Cardiac septum (tissue), 1 donor: Measurements from ENCODE around the gene ERP44. TPM values are rescaled to one million over a fixed set of nuclear protein-coding genes. Genes with fewer than 3 reads are reported as not detected.
"Not testable (repeated sequence)": the region's sequence is repeated elsewhere in the genome, so short reads cannot be mapped to it uniquely, and the experiment has no call there.

Source experiments
- DNase-seq: peaks from one replicate; pipeline ENCODE4 v3.0.0-alpha.2; 2020; ENCODE audit warnings: low spot score
- intact Hi-C: fragments of 100-400 bp; cut with DNase I; formaldehyde crosslinking; loops from one replicate; pipeline ENCODE4 v1.14.0; 2022
- total RNA-seq: library from RNA; stranded (reverse); fragmentation: NEBNext Ultra II Directional; extraction: Animal tissue kit (Norgen Biotek cat#: 25700); gene quantifications from one replicate; pipeline ENCODE4 v1.2.1, GENCODE V29; 2021
- donor health status: DM: no; HTN: no; CAD: no.

Gene ERP44
- total RNA-seq, 1 donor from 2014 or later, result 14.8 TPM

GRCh38 chr9:100104314-100104713 lies 5.5 kb upstream of the ERP44 start:
- DNase-seq, result no peak
- intact Hi-C loops, result no loop called here

GRCh38 chr9:100101608-100102007 lies 2.8 kb upstream of the ERP44 start:
- no peak for DNase-seq
- intact Hi-C loops, result no loop called here

DNA sequence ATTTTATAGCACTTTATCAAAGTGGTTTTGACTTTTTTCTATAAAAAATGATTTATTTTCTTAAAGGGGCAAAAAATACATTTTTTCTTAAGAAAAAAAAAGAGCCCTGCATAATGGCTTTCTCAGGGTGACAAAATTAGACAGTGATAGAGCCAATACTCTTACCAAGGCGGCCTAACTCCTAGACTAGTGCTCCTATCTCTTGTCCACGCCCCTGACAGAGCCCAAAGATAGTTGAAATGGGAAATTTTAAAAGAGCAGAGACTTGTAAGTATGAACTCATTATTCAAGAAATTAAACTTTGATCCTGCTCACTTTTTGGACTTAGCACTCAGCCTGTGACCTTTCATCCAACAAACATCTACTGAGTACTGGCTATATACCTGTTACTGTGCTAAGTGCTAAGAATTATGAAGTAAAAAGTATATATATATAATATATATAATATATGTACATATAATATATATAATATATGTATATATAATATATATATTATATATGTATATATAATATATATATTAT lies 1.4 kb upstream of the ERP44 start:
- intact Hi-C loops, result no loop called here
- no peak for DNase-seq

- intact Hi-C loops, result no loop called here
- DNase-seq, result no peak
These were observed 882 bp upstream of the ERP44 start for GRCh38 chr9:100099722-100100042.

DNA sequence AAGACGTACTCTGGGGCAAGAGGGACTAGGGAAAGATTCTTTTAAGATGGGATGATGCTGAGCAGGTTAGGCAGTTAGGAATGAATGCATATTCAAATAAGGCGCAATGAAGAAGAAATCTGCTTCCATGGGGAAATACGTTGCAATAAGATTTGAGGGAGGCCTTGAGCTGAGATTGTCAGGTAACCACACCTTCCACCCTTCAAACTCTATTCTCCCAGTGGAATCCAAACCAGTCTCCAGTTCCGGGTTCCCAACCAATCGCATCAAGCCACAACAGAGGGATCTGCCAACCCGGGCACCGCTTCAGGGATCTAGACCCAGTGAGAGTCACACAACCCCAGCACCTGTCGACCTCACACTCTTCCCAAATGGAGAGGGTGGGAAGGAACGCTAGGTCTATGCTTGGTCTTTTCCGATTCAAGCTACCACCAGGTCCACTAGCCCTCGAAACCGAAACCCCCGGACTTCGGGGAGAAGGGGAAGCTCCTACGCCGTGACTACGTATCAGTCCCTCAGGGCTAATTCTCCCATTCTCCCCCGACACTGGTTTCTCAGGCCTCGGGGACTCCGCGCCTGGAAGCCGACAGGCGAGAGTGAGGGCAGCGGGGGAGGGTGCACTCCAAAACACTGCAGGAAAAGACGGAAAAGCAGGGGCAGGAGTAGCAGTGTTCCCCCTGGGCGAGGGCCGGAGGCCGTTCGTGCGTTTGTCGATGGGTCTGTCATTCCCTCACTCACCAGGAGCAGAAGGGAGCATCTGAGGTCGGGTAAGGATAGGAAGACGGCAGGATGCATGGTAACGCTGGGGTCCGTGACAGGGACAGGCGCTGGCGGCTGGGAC lies 534 bp downstream of the ERP44 start:
- DNase-seq, result no peak
- intact Hi-C loops, result no loop called here

DNA sequence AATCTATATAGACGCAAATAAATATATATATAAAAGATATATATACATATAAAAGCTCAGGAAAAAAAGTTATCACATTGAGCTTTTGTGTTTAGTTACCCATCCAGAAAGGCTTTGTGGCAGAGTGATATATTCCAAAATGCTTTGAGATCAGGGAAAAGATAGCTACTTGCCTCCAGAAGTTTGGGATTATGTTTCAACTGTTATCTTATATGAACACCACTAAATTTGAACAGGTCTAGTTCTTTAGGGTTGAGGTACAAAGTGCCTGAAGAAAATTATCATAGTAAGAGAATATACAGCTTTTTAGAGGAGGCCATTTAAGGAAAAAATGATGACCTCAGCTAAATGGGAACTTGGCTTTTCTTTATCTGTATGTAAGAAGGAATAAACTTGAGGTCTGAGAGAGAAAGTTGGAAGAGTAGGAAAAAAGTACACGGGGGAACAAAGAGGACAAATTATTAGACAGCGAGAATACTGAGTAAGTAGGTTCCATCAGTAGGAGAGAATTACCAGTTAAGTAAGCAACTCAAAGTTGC lies 2.4 kb downstream of the ERP44 start:
- DNase-seq, result no peak
- intact Hi-C loops, result no loop called here

DNA sequence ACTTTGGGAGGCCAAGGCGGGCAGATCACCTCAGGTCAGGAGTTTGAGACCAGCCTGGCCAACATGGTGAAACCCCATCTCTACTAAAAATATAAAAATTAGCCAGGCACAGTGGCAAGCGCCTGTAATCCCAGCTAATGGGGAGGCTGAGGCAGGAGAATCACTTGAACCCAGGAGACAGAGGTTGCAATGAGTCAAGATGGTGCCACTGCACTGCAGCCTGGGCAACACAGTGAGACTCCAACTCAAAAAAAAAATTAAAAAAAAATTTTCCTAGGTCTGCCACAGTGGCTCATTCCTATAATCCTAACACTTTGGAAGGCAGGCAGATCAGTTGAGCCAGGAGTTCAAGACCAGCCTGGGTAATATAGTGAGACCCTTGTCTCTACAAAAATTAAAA lies 4.4 kb downstream of the ERP44 start:
- intact Hi-C loops, DNase-seq: not testable (repeated sequence)

GRCh38 chr9:100092066-100092465 lies 6.7 kb downstream of the ERP44 start:
- intact Hi-C loops, result no loop called here
- DNase-seq, result no peak

GRCh38 chr9:100091650-100092049 lies 7.2 kb downstream of the ERP44 start:
- no peak for DNase-seq
- intact Hi-C loops, result no loop called here

DNA sequence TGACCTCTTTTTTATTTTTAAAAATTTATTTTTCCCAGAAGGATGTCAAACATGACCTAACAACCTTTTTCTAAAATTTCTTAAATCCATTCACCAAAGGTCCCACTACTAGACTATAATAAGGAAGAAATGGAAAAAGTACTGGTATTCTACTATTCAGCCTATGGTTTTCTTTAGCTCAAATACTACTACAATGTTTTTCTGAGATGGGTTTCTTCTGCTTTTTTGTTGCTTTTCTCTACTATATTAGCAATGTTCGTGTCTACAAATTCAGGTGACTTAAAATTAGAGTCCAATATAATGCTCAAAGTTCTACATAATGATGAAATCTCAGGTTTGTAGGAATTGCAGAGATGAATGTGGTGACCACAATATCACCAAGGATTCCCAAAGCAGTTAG lies 7.9 kb downstream of the ERP44 start:
- no peak for DNase-seq
- intact Hi-C loops, result no loop called here

DNA sequence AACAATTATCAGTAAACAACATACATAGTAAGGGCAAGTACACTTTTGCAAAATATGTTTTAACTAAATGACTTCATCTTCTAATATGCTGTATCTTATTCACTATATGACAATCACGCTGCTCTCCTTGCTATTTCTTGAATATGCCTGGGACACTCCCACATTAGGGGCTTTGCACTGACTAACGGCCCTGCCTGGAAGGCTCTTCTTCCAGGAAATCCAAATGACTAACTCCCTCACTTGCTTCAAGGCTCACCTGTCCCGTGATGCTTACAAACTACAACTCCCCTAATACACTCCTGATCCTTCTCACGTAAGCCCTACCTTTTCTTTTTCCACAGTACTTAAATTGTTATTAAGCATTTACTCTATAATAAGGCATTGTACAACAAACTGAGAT lies 10.6 kb downstream of the ERP44 start:
- intact Hi-C loops, result no loop called here
- no peak for DNase-seq

- intact Hi-C loops, result no loop called here
- no peak for DNase-seq
These were observed 11.6 kb downstream of the ERP44 start for GRCh38 chr9:100087218-100087617.

DNA sequence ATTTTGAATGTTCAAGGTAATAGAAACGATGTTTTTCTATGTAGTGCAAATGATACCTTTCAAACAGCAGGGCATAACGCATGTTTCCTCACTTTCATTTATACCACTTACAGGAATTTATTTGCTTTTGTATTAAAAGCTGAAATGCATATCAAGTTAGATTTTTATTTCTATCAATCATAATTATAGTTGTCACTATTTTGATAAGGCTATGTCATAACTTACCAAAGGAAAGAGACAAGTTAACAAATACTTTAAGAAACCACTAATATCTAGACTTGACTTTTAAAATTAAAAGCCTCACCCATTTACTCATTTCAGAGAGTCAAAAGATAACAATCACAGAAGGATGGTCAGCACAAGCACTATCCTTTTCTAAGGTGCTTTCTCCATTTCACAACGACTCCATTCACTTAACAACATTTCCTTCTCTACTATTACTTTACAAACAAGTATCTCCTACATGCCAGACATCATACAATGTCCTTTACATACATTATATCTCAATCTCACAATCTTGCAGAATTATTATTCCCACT lies 12.6 kb downstream of the ERP44 start:
- intact Hi-C loops, result no loop called here
- DNase-seq, result no peak

DNA sequence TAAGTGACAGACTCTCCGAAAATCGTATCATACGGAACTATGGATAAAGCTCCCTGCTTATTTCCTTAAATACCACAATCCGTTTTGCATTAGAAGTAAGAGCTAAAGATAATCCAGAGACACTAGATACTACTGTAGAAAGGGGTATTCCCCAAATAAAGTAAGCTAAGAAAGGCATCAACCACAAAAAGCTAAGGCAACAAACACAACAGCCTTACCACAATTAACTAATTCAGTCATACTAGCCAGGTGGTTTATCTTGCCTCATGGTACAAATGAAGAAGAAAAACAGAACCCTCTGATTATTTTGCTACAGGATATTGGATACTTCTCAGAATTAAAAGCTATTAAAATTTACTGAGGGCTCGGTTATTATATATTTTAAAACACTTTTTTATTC lies 14.1 kb downstream of the ERP44 start:
- intact Hi-C loops, result no loop called here

DNA sequence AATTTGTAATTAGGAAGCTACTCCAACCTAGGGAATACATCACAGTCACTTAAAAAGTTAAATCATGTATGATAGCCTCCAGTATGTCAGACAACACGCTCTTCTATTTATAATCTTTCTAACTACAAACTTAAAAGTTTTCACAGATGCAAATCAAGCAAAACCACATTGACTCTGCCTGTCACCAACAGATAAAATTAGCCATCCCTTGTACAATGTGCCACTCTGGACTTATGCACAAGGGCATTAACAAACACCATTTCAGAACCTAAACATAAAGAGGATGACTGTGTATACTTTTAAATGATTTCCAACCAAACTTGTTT lies 14.7 kb downstream of the ERP44 start:
- DNase-seq, result no peak
- intact Hi-C loops, result no loop called here

More for the DNA sequence above, 14.1 kb downstream of the ERP44 start:
- no peak for DNase-seq

- intact Hi-C loops, result no loop called here
- no peak for DNase-seq
These were observed 15.2 kb downstream of the ERP44 start for GRCh38 chr9:100083448-100084127.

DNA sequence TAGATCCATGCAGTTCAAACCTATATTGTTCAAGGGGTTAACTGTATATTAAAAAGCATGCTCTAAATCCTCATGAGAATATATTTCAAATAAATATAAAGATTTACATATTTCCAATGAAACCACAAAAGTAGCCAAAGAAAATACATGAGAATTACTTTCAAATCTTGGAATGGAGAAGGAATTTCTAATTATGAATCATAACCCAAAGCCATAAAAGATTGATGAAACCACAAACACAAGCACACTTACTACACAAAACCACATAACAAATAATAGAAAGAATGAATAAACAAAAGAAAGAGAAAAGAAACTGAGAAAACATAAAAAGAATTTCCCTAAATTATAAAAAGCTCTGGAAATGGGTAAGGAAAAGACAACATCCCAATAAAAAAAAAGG lies 16.0 kb downstream of the ERP44 start:
- no peak for DNase-seq
- intact Hi-C loops, result no loop called here

DNA sequence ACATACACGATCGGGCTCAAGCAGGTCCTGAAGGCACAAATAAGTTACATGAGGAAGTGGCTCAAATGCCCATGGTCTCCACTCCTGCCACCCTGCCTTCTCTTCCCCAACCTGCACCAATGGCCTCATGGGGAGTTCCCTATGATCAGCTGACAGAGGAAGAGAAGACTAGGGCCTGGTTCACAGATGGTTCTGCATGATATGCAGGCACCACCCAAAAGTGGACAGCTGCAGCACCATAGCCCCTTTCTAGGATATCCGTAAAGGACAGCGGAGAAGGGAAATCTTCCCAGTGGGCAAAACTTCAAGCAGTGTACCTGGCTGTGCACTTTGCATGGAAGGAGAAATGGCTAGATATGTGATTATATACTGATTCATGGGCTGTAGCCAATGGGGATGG lies 22.5 kb downstream of the ERP44 start:
- intact Hi-C loops, result not testable (repeated sequence)

DNA sequence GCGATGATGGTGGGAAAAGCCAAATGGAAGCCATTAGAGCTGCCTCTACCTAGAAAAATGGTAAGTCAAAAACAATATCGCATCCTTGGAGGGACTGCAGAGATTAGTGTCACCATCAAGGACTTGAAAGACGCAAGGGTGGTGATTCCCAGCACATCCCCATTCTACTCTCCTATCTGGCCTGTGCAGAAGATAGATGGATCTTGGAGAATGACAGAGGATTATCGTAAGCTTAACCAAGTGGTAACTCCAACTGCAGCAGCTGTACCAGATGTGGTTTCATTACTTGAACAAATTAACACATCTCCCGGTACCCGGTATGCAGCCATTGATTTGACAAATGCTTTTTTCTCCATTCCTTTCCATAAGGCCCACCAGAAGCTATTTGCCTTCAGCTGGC lies 23.8 kb downstream of the ERP44 start:
- DNase-seq, result no peak
- intact Hi-C loops, result no loop called here

More for the DNA sequence above, 22.5 kb downstream of the ERP44 start:
- not testable (repeated sequence) for DNase-seq

DNA sequence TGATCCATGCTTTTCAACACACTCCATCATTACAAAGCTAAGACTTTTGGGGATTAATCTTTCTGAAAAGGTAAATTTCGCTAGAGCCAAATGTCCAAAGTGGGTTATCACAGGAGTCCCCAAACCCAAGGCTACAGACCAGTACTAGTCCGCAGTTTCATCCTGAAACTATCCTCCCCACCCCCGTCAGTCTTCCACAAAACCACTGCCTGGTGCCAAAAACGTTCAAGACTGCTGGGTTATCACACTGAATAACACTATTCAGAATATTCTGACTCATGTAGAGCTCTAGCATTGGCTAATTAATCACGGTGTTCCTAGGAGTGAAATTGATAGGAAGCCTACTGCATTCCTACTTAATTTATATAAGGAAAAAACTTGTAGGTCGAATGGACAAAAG lies 24.7 kb downstream of the ERP44 start:
- intact Hi-C loops, result no loop called here
- no peak for DNase-seq

- intact Hi-C loops, result no loop called here
- no peak for DNase-seq
These were observed 26.0 kb downstream of the ERP44 start for GRCh38 chr9:100072805-100073204.
